H1 (cell line): ENCODE results near the gene CCL5. TPM values are rescaled to one million over a fixed set of nuclear protein-coding genes. Genes with fewer than 3 reads are reported as not detected.

Experiments
- CTCF ChIA-PET: fragments of 300-600 bp; sonication (Branson Sonifier 250); formaldehyde crosslinking; loops from one replicate; lab custom pipeline; 2021; ENCODE audit not compliant: partially characterized antibody; lab: Charles Lee
- POLR2A ChIA-PET: fragments of 300-600 bp; sonication (Branson Sonifier 250); formaldehyde crosslinking; loops from one replicate; lab custom pipeline; 2021; ENCODE audit warnings: inconsistent platforms; ENCODE audit not compliant: partially characterized antibody; lab: Charles Lee
- DNase-seq, 2 experiments: peaks; one replicate each; pipeline versions ENCODE4 v3.0.0 to v3.0.0-alpha.2; 2010 to 2022; ENCODE audit warnings: low spot score in 2 of 2, low read depth in 1 of 2, mixed read lengths in 1 of 2
- FAIRE-seq: peaks from 2 replicates; lab custom pipeline; 2011; peaks lifted over from hg19 to GRCh38; lab: Jason Lieb, UNC
- H2AFZ ChIP-seq: 2 replicates; pipeline ENCODE4 v1.8.1; 2012; ENCODE audit warnings: low read length, inconsistent platforms
- H2AK5ac ChIP-seq: 2 replicates; pipeline ENCODE4 v1.6.1; 2013; ENCODE audit warnings: low read depth, low read length
- H2BK120ac ChIP-seq: replicated peaks from 2 replicates; pipeline ENCODE3; 2013; ENCODE audit warnings: low read depth, low read length, inconsistent platforms
- H2BK12ac ChIP-seq: 2 replicates; pipeline ENCODE4 v1.6.1; 2013; ENCODE audit warnings: low read depth, low read length
- H2BK15ac ChIP-seq: 2 replicates; pipeline ENCODE4 v1.6.1; 2013; ENCODE audit warnings: low read length
- H2BK20ac ChIP-seq: 2 replicates; pipeline ENCODE4 v1.6.1; 2013; ENCODE audit warnings: low read length
- H2BK5ac ChIP-seq: 2 replicates; pipeline ENCODE4 v1.6.1; 2013; ENCODE audit warnings: low read depth, low read length
- H3K14ac ChIP-seq: 2 replicates; pipeline ENCODE4 v1.6.1; 2013; ENCODE audit warnings: inconsistent platforms; ENCODE audit not compliant: insufficient read length
- H3K18ac ChIP-seq: 2 replicates; pipeline ENCODE4 v1.6.1; 2013; ENCODE audit warnings: low read length; ENCODE audit errors: extremely low read depth
- H3K23ac ChIP-seq: 2 replicates; pipeline ENCODE4 v1.6.1; 2013; ENCODE audit warnings: inconsistent platforms; ENCODE audit not compliant: insufficient read length
- H3K23me2 ChIP-seq: 2 replicates; pipeline ENCODE4 v1.6.1; 2013; ENCODE audit warnings: low read depth, low read length
- H3K27ac ChIP-seq: 2 replicates; pipeline ENCODE4 v1.6.1; 2011; ENCODE audit warnings: low read depth, low read length, inconsistent platforms
- H3K27me3 ChIP-seq, 4 experiments: replicated peaks in 1 of 4; 1 replicate in 1 of 4; 2 replicates in 3 of 4; pipeline versions ENCODE4 v1.6.1 to v1.8.1; 2011 to 2013; ENCODE audit warnings: low read length in 3 of 4, mild to moderate bottlenecking in 3 of 4, inconsistent platforms in 2 of 4, mixed read lengths in 2 of 4, moderate library complexity in 1 of 4; ENCODE audit not compliant: control insufficient read depth in 3 of 4, insufficient read depth in 3 of 4; ENCODE audit errors: extremely low read depth in 1 of 4
- H3K36me3 ChIP-seq, 4 experiments: 2 replicates each; pipeline versions ENCODE4 v1.6.1 to v1.8.1; 2011 to 2013; ENCODE audit warnings: mild to moderate bottlenecking in 4 of 4, low read length in 3 of 4, moderate library complexity in 2 of 4, control low read depth in 1 of 4, inconsistent platforms in 1 of 4; ENCODE audit not compliant: insufficient read depth in 4 of 4, control insufficient read depth in 2 of 4
- H3K4ac ChIP-seq: replicated peaks from 2 replicates; pipeline ENCODE3; 2013; ENCODE audit warnings: low read length, low read depth, mixed read lengths, inconsistent platforms; ENCODE audit not compliant: insufficient read length
- H3K4me1 ChIP-seq, 4 experiments: replicated peaks in 1 of 4; 1 replicate in 1 of 4; 2 replicates in 3 of 4; pipeline versions ENCODE4 v1.6.1 to v1.8.1; 2011 to 2013; ENCODE audit warnings: low read length in 3 of 4, inconsistent platforms in 2 of 4, mixed read lengths in 1 of 4; ENCODE audit not compliant: insufficient read depth in 4 of 4, control insufficient read depth in 3 of 4
- H3K4me2 ChIP-seq, 2 experiments: 2 replicates each; pipeline versions ENCODE4 v1.6.1 to v1.8.1; 2011 to 2013; ENCODE audit warnings: low read depth in 2 of 2, low read length in 2 of 2, control low read depth in 1 of 2, inconsistent platforms in 1 of 2, mild to moderate bottlenecking in 1 of 2; ENCODE audit not compliant: insufficient read depth in 1 of 2
- H3K4me3 ChIP-seq, 4 experiments: fragments of 200-600, 300-600 bp in 1 of 4; sonication (generic), shearing (Covaris generic), sonication (Bioruptor Twin) in 1 of 4; 2 replicates each; pipeline versions ENCODE4 v1.5.1 to v1.8.1; 2011 to 2016; ENCODE audit warnings: low read length in 4 of 4, low read depth in 3 of 4, control low read depth in 2 of 4, inconsistent platforms in 2 of 4, mild to moderate bottlenecking in 2 of 4, mixed read lengths in 1 of 4, moderate library complexity in 1 of 4; ENCODE audit not compliant: insufficient read depth in 2 of 4; ENCODE audit errors: extremely low read depth in 1 of 4
- H3K56ac ChIP-seq: replicated peaks from 2 replicates; pipeline ENCODE3; 2013; ENCODE audit warnings: low read depth, mild to moderate bottlenecking, mixed read lengths, low read length, inconsistent platforms; ENCODE audit not compliant: insufficient read length
- H3K79me1 ChIP-seq: 2 replicates; pipeline ENCODE4 v1.6.1; 2013; ENCODE audit warnings: low read depth, low read length, control low read depth
- H3K79me2 ChIP-seq, 2 experiments: 2 replicates each; pipeline versions ENCODE4 v1.6.1 to v1.8.1; 2012 to 2013; ENCODE audit warnings: low read length in 2 of 2, mild to moderate bottlenecking in 2 of 2, inconsistent platforms in 1 of 2; ENCODE audit not compliant: insufficient read depth in 2 of 2, control insufficient read depth in 1 of 2
- H3K9ac ChIP-seq, 4 experiments: replicated peaks in 1 of 4; 1 replicate in 1 of 4; 2 replicates in 3 of 4; pipeline versions ENCODE4 v1.6.1 to v1.8.1; 2011 to 2013; ENCODE audit warnings: low read depth in 3 of 4, low read length in 3 of 4, control low read depth in 2 of 4, mild to moderate bottlenecking in 2 of 4, moderate library complexity in 2 of 4, inconsistent platforms in 1 of 4; ENCODE audit errors: extremely low read depth in 1 of 4
- H3K9me3 ChIP-seq, 2 experiments: 2 replicates each; pipeline versions ENCODE4 v1.6.1 to v1.8.1; 2012 to 2013; ENCODE audit warnings: mild to moderate bottlenecking in 2 of 2, moderate library complexity in 2 of 2, control low read depth in 1 of 2, inconsistent platforms in 1 of 2, low read depth in 1 of 2, low read length in 1 of 2, mixed read lengths in 1 of 2; ENCODE audit not compliant: insufficient read depth in 2 of 2
- H4K20me1 ChIP-seq, 2 experiments: replicated peaks in 1 of 2; 2 replicates each; pipeline versions ENCODE3 to v1.8.1; 2011 to 2013; ENCODE audit warnings: inconsistent platforms in 2 of 2, low read length in 2 of 2, mild to moderate bottlenecking in 1 of 2; ENCODE audit not compliant: insufficient read depth in 2 of 2, control insufficient read depth in 1 of 2
- H4K5ac ChIP-seq: 2 replicates; pipeline ENCODE4 v1.6.1; 2013; ENCODE audit warnings: low read length, low read depth, mixed read lengths, inconsistent platforms; ENCODE audit not compliant: insufficient read length
- H4K8ac ChIP-seq: 2 replicates; pipeline ENCODE4 v1.8.0; 2013; ENCODE audit warnings: mild to moderate bottlenecking, moderate library complexity, low read length, inconsistent platforms; ENCODE audit not compliant: insufficient read depth; ENCODE audit errors: extremely low read depth
- H4K91ac ChIP-seq: replicated peaks from 2 replicates; pipeline ENCODE3; 2013; ENCODE audit warnings: low read length, mixed read lengths, inconsistent platforms; ENCODE audit not compliant: insufficient read length
- BCL11A ChIP-seq, 2 experiments: IDR thresholded peaks; one replicate each; pipeline ENCODE4 v1.6.1; 2011; ENCODE audit warnings: low read depth in 2 of 2, low read length in 2 of 2, mild to moderate bottlenecking in 2 of 2
- BRCA1 ChIP-seq: IDR thresholded peaks from 2 replicates; pipeline ENCODE4 v1.6.1; 2012; ENCODE audit warnings: low read depth, low read length, improper control_type of control experiment
- CBX5 ChIP-seq: fragments of 300-800, 300-1000 bp; sonication (generic); IDR thresholded peaks from 2 replicates; pipeline ENCODE4 v1.7.1; 2016; ENCODE audit warnings: antibody characterized with exemption, low read length, low read depth
- CBX8 ChIP-seq: fragments of 300-800, 300-1000 bp; sonication (generic); IDR thresholded peaks from 2 replicates; pipeline ENCODE4 v1.7.1; 2016; ENCODE audit warnings: low read depth, low read length, borderline replicate concordance
- CREB1 ChIP-seq: IDR thresholded peaks from 2 replicates; pipeline ENCODE4 v1.6.1; 2012; ENCODE audit warnings: inconsistent platforms
- EGR1 ChIP-seq: IDR thresholded peaks from 2 replicates; pipeline ENCODE4 v1.6.1; 2011; ENCODE audit warnings: low read depth, low read length, borderline replicate concordance
- KDM1A ChIP-seq: fragments of 200-600, 300-600 bp; sonication (generic); IDR thresholded peaks from 2 replicates; pipeline ENCODE4 v1.7.1; 2016; ENCODE audit warnings: mild to moderate bottlenecking, low read length, borderline replicate concordance
- KDM4A ChIP-seq: IDR thresholded peaks from one replicate; pipeline ENCODE4 v1.7.1; 2012; ENCODE audit warnings: low read depth, mild to moderate bottlenecking, moderate library complexity, low read length, inconsistent platforms; ENCODE audit not compliant: severe bottlenecking
- KDM5A ChIP-seq: fragments of 200-600 bp; IDR thresholded peaks from 2 replicates; pipeline ENCODE4 v1.7.1; 2012; ENCODE audit warnings: mild to moderate bottlenecking, low read length, inconsistent platforms, mixed read lengths
- POLR2A ChIP-seq, 2 experiments: IDR thresholded peaks; 1 replicate in 1 of 2; 2 replicates in 1 of 2; pipeline ENCODE4 v1.6.1; 2011; ENCODE audit warnings: low read depth in 2 of 2, low read length in 2 of 2, mild to moderate bottlenecking in 2 of 2; ENCODE audit errors: control extremely low read depth in 1 of 2
- POLR2AphosphoS5 ChIP-seq: IDR thresholded peaks from 2 replicates; pipeline ENCODE4 v1.6.1; 2011; ENCODE audit warnings: low read depth, low read length
- RNF2 ChIP-seq: fragments of 200-900, 300-1000 bp; sonication (generic); IDR thresholded peaks from 2 replicates; pipeline ENCODE4 v1.7.1; 2016; ENCODE audit warnings: borderline replicate concordance, low read depth, mild to moderate bottlenecking, antibody characterized with exemption, low read length; ENCODE audit not compliant: poor library complexity, severe bottlenecking; ENCODE audit errors: missing control alignments
- SAP30 ChIP-seq: fragments of 300-600 bp; sonication (generic); IDR thresholded peaks from 2 replicates; pipeline ENCODE4 v1.7.1; 2012; ENCODE audit warnings: low read length, moderate library complexity, mild to moderate bottlenecking, inconsistent platforms; ENCODE audit not compliant: insufficient read depth, insufficient replicate concordance
- WGBS, 2 experiments: shearing (Covaris generic) in 1 of 2; methylation state at CpG; one replicate each; pipeline versions ENCODE4 v1.1.6 to v1.1.7; 2013 to 2015; ENCODE audit warnings: low lambda C conversion rate in 2 of 2, mixed read lengths in 2 of 2, inconsistent platforms in 1 of 2, low coverage in 1 of 2, missing lambda C conversion rate in 1 of 2; ENCODE audit not compliant: insufficient replicate concordance in 2 of 2, insufficient coverage in 1 of 2, insufficient read length in 1 of 2; ENCODE audit errors: extremely low coverage in 1 of 2, missing lambda C conversion rate in 1 of 2; 5-methylcytosine and 5-hydroxymethylcytosine counted together
- polyA plus RNA-seq, 7 experiments: library from polyadenylated mRNA; depleted of rRNA in 3 of 7; stranded (reverse) in 5 of 7; unstranded in 2 of 7; fragments of >200 nt in 5 of 7; fragments of 200-250 nt in 2 of 7; gene quantifications; 1 replicate in 5 of 7; 2 replicates in 1 of 7; 4 replicates in 1 of 7; pipeline versions ENCODE4 v1.2.1 to v1.2.3, GENCODE V29; 2011 to 2013; ENCODE audit warnings: missing spikeins in 2 of 7, mixed read lengths in 2 of 7
- total RNA-seq: library from RNA; stranded (reverse); fragmentation: NEBNext Ultra II Directional; extraction: Animal tissue kit (Norgen Biotek cat#: 25700); gene quantifications from 2 replicates; pipeline ENCODE4 v1.2.1, GENCODE V29; 2021

CCL5 gene
- total and polyA plus RNA-seq, 2 of the 8 experiments (the other 6 are each of a cell fraction or from before 2014, with no cell fraction given), result not detected

DNA sequence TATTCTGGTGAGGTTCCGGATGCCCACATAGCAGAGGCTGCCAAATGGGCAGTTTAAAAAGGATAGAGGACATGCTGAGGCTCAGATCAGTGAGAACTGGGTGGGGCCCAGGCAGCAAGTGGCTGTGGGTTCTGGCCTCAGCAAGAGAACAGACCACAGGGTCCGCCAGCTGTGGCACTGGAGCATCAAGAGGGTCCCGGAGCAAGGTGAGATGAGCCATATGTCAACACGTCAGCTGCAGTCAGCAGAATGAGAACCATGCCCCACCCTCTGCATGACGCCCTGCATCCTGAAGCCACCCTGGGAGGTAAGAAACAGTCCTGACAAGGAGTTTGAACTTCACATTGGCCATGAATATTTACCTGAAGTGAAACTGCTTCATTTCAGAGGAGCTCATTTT, 20.1 kb upstream of the CCL5 start:
- ChIA-PET POLR2A (no interaction called here), CTCF (interaction anchor here (1.3 kb wide), 1 partner anchor 29 kb away, joined by 3 read pairs; no protein-coding TSS in a partner anchor)
- peaks cover 0 to 2% of the 10 kb centered on the region in 2 experiments for H4K20me1 ChIP-seq
- no peak for FAIRE-seq
- H2BK15ac ChIP-seq, result no peak overlapping the region
- no peak overlapping the region for H4K91ac ChIP-seq
- no peak overlapping the region for H3K4ac ChIP-seq
- no peaks in the 10 kb centered on the region for H3K79me1 ChIP-seq
- H3K56ac ChIP-seq, result no peak overlapping the region
- no peaks in the 10 kb centered on the region for H3K9me3 ChIP-seq
- no peak overlapping the region for H3K4me2 ChIP-seq
- H2BK12ac ChIP-seq, result no peak overlapping the region
- H3K18ac ChIP-seq, result no peak overlapping the region
- no peaks in the 10 kb centered on the region; the same call in 1 of the 2 replicates for H3K23me2 ChIP-seq
- H3K14ac ChIP-seq, result no peak overlapping the region
- DNase-seq, result no peak
- no peak overlapping the region for H2AK5ac ChIP-seq
- 88% methylated on average over 5 of the region's 5 CpGs; no CpG with 5 or more reads in 1 of the 2 experiments for WGBS, 2 experiments
- no peaks in the 10 kb centered on the region for H3K36me3 ChIP-seq
- no peaks in the 10 kb centered on the region for H3K27me3 ChIP-seq
- H2BK5ac ChIP-seq, result no peak overlapping the region
- no peak overlapping the region for H3K4me3 ChIP-seq
- H3K9ac ChIP-seq, result no peak overlapping the region
- no peak overlapping the region for H4K8ac ChIP-seq
- no peak overlapping the region for H2AFZ ChIP-seq
- no peaks in the 10 kb centered on the region for H3K79me2 ChIP-seq
- no peak overlapping the region for H3K23ac ChIP-seq
- H3K27ac ChIP-seq, result no peak overlapping the region
- no peak overlapping the region for H2BK120ac ChIP-seq
- H4K5ac ChIP-seq, result no peak overlapping the region
- no peak overlapping the region for H2BK20ac ChIP-seq
- no peaks in the 10 kb centered on the region for H3K4me1 ChIP-seq
- no peak for TF ChIP-seq POLR2AphosphoS5
- no peak for TF ChIP-seq BCL11A (IDR thresholded peaks at IDR 0.05; ENCODE audit: low read depth in 2 of 2, low read length in 2 of 2)
- TF ChIP-seq EGR1, result no peak
- no peak for TF ChIP-seq BRCA1
- no peak for TF ChIP-seq CBX5
- no peak for TF ChIP-seq POLR2A (IDR thresholded peaks at IDR 0.05; ENCODE audit: control extremely low read depth in 1 of 2, low read depth in 2 of 2, low read length in 2 of 2)
- no peak for TF ChIP-seq KDM1A
- no peak for TF ChIP-seq SAP30
- TF ChIP-seq CBX8, result no peak
- TF ChIP-seq KDM4A, result no peak
- TF ChIP-seq CREB1, result no peak
- TF ChIP-seq RNF2, result no peak
- TF ChIP-seq KDM5A, result no peak
- TF ChIP-seq, all 59 proteins: peak for 0
